GM19463 (cell line): ENCODE data around the gene CTRB1.

Experiments used
- ATAC-seq: cut with Tn5 transposase; IDR thresholded peaks from one replicate; pipeline ENCODE4 v1.9.1; 2021; ENCODE audit warnings: mild to moderate bottlenecking, moderate library complexity; ENCODE audit not compliant: unreplicated experiment

The CTRB1 gene

GRCh38 chr16:75218256-75219076, at the start of gene CTRB1:
Gene CTRB1 (plus strand): TSS chr16:75218988. CDS start chr16:75219008, 20 bp downstream.
- peak; percentile 52 for ATAC-seq

DNA sequence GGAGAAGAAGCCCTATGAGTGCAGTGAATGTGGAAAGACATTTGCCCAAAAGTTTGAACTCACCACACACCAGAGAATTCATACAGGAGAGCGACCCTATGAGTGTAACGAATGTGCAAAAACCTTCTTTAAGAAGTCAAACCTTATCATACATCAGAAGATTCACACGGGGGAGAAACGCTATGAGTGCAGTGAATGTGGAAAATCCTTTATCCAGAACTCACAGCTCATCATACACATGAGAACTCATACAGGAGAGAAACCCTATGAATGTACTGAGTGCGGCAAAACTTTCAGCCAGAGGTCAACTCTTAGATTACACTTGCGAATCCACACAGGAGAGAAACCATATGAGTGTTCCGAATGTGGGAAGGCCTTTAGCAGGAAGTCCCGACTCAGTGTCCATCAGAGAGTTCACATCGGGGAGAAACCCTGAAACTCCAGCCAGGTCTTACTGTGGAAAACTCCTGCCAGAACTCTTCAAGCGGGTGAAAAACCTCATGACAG, 48.8 kb upstream of the CTRB1 start:
- ATAC-seq, result no peak

GRCh38 chr16:75172578-75172977, 46.2 kb upstream of the CTRB1 start:
- no peak for ATAC-seq

GRCh38 chr16:75175074-75175473, 43.7 kb upstream of the CTRB1 start:
- ATAC-seq, result no peak

- no peak for ATAC-seq
These were observed 41.9 kb upstream of the CTRB1 start for GRCh38 chr16:75176926-75177325.

GRCh38 chr16:75179208-75179607, 39.6 kb upstream of the CTRB1 start:
- no peak for ATAC-seq

GRCh38 chr16:75181630-75182029, 37.2 kb upstream of the CTRB1 start:
- no peak for ATAC-seq

DNA sequence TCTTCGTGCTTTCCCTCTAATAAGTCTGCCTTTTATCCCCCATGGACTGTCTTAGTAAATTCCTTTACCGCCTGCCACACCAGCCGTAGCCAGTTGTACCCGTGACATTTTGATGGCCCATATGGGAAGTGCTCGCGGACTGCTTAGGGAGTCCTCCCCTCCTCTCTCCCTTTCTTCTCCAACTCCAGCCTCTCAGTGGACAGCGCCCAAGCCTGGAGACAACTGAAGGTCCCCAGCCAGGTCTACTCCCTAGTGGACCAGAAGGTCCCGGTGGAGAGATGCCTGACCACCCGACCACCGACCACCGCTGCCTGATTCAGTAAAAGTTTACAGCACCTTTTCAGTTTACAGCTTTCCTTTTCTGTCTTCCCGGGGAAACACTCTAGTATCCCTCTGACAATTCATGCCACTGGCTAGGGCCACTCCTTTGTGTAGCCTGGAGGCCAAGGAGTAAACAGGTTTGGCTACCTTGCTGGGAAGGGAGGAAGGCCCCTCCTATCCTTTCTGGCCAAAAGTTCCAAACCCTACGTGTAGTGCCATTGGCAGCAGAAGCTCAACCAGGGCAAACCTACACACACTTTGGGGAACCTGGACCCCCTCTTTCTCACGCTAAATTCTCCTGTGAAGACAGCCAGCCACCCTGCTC, 29.8 kb upstream of the CTRB1 start:
- no peak for ATAC-seq

GRCh38 chr16:75189638-75190245, 29.0 kb upstream of the CTRB1 start:
- ATAC-seq, result no peak

GRCh38 chr16:75192606-75193264, 26.1 kb upstream of the CTRB1 start:
- no peak for ATAC-seq

DNA sequence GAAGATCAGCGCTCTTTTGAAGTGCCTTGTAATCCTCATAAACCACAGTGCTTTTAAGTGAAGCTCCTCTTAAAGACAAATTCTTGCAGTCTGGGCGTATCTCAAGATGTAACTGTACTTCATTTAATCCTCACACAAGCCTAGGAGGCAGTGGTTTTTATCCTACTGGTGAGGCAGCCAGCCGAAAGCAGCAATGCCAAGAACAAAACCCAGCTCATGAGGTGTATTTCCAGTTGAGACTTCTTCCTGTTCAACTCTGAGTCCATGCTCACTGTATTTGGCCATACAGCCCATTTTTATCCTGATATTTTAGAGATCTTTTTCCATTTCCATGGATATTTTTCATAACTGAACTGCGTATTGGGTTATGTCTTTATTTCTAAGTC, 25.5 kb upstream of the CTRB1 start:
- no peak for ATAC-seq

- no peak for ATAC-seq
These were observed 24.9 kb upstream of the CTRB1 start for GRCh38 chr16:75193730-75194444.

GRCh38 chr16:75195811-75196790, 22.7 kb upstream of the CTRB1 start:
- ATAC-seq, result no peak

DNA sequence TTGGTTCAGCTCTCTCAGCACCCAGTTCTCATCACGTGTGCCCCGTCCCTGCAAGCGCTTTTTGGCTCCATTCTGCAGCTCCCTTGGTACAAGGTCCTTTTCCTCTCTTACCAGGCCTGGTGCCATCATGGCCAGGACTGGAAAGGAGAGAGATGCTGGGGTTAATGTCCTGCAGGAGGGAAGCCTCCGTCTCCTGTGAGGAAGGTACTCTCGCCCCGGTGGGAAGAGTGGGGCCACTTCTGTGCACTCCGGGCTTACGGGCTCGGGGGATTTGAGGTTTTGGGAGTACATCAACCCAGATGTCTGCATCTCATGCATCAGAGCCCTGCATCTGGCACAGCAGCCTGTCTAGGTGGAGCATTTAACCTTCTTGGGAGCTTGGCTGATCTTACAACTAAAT, 22.0 kb upstream of the CTRB1 start:
- ATAC-seq, result no peak

GRCh38 chr16:75197522-75198134, 21.2 kb upstream of the CTRB1 start:
- no peak for ATAC-seq

GRCh38 chr16:75198135-75198600, 20.6 kb upstream of the CTRB1 start:
- ATAC-seq, result no peak

DNA sequence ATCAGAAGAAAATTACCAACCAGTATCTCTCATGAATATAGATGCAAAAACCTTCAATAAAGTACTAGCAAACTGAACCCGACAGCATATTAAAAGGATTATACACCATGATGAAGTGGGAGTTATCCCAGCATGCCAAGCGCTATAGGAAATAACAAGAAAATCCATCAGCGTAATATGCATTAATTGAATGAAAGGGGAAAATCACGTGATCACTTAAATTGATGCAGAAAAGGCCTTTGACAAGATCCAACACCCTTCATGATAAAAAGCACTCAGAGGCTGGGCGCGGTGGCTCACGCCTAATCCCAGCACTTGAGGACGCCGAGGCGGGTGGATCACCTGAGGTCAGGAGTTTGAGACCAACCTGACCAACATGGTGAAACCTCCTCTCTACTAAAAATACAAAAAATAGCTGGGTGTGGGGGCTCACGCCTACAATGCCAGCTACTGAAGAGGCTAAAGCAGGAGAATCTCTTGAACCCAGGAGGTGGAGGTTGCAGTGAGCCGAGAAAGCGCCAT, 16.7 kb upstream of the CTRB1 start:
- no peak for ATAC-seq

DNA sequence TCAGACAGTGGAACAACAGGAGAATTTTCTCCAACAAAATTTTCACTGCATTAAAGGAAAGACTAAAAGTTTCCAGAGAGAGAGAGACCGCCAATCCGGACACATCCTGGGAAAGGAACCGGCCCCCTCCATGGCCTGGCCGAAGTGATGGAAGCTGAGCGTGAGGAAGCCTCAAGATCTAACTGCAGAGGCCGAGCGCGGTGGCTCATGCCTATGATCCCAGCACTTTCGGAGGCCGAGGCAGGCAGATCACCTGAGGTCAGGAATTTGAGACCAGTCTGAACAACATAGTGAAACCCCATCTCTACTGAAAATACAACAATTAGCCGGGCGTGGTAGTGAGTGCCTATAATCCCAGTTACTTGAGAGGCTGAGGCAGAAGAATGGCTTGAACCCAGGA, 15.7 kb upstream of the CTRB1 start:
- ATAC-seq, result no peak
